GM12872 (cell line): ENCODE data around the gene SDK1.

Experiments
- TF ChIP-seq, protein P1 (sequence below): IDR thresholded peaks from 3 replicates; pipeline ENCODE4 v1.5.1; 2011; ENCODE audit warnings: low read depth, mild to moderate bottlenecking, low read length, moderate library complexity; ENCODE audit not compliant: insufficient read depth

The SDK1 gene

DNA sequence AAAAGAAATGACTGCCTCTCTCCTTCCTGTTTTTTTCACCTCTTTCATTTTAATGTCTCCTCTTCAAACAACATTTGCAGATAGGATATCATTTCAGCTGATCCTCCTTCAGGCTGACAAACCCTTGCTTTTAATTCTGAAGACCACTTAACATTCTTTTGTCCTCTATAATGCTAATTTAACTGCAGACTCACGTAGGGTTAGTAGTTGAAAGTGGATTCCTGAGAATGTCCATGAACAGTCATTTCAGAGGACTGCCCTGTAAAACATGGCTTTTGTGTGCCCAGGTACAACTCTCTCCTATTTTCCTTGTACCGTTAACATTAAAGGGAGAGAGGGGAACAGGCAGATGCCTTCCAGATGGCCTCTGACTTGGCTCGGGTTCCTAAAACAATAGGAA is 524.4 kb downstream of the SDK1 start:
- TF ChIP-seq, protein P1, sequence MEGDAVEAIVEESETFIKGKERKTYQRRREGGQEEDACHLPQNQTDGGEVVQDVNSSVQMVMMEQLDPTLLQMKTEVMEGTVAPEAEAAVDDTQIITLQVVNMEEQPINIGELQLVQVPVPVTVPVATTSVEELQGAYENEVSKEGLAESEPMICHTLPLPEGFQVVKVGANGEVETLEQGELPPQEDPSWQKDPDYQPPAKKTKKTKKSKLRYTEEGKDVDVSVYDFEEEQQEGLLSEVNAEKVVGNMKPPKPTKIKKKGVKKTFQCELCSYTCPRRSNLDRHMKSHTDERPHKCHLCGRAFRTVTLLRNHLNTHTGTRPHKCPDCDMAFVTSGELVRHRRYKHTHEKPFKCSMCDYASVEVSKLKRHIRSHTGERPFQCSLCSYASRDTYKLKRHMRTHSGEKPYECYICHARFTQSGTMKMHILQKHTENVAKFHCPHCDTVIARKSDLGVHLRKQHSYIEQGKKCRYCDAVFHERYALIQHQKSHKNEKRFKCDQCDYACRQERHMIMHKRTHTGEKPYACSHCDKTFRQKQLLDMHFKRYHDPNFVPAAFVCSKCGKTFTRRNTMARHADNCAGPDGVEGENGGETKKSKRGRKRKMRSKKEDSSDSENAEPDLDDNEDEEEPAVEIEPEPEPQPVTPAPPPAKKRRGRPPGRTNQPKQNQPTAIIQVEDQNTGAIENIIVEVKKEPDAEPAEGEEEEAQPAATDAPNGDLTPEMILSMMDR: no peak

DNA sequence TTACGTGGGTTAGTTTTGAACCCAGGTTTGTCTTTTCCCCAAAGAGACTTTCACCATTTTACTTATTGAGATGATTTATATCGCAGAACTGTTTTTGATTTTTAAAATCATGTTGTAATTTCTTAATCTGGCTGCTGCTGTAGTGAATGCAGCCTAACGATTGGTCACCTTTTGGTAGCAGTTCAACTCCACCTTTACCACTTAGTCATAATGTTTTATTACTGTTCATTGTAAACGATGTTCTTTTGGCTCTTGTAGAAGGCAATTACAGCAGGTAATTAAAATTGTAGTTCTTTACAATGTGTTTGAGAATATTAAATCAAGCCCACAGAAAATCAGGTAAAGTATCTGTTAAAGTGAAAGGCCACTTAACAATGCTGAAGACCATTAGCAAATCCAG is 531.1 kb downstream of the SDK1 start:
- TF ChIP-seq, protein P1: no peak

DNA sequence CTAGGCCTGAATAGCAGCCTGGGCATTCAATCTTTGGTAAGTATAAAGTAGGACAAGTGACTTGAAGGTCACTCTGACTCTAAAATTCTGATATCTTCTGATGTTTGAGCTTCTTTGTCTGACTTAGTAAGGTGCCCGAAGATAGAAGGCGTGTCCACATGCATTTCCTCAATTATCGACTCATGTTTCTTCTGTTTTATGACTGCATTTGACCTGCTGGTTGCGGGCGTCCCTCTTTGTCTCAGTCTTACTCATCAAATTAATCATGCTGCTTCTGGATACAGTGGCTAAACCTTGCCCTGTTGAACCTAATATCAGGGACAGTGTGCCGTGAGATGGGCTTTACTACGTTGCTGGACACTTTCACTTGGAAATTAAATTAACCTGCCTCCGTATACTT is 534.1 kb downstream of the SDK1 start:
- TF ChIP-seq, protein P1: no peak

DNA sequence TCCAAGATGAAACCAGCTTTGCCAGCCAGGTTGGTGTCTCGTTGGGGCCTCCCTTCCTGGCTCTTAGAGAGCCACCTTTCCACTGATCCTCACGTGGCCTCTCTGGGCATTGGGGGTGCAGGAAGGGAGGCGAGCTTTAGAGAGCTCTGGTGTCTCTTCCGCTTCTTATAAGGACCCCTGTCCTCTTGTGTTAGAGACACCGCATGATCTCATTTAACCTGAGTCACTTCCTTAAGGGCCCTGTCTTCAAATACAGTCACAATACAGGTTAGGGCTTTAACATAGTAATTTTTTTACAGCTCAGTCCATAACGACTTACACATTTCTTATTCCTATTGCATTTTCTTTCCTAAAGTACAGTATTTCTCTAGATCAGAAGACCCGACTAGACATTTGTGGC is 535.8 kb downstream of the SDK1 start:
- TF ChIP-seq, protein P1: no peak

DNA sequence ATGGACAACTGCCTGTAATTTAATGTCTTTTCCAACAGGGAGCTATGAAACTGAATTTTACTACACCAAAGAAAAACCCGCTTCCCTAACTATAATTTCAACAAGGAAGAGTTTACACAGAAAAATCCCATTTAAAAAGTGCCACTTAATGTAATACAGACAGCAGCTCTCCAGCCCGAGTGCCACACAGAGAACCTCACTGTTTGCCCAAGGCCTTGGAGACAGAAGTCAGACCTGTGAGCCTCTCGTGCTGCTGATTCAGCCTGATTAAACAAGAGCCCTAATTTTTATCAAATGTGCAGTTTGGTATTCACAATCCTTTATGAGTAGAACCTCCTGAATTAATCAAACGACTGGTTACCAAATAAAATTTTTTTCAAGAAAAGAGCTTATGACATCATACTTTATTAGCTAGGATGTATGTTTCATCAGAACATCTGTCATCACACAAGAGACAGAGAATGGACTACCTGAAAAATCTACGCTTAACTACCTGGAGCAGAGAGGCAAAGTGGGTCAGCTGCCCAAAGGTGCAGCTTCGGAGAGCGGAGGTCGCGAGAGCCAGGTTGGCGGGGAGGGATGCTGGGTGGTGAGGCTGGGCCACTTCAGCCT is 543.6 kb downstream of the SDK1 start:
- TF ChIP-seq, protein P1: no peak

DNA sequence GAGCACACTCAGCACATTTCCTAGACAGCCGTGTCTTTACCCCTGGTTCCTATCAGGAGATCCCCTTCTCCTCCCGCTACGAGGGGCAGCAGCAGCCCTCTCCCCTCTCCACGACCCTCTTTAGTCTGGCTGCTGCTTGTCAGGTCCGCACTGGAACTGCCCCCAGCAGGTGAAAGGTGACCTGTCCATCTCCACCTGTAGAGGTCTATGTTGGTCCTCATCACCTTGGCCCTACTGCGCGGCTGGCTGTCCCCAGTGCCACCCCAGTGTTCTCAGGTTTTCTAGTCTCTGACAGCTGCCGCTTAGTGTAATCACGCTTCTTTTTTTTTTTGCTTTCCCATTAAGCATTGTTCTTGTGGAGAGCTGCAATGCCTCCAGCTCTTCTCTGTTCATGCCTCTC is 545.7 kb downstream of the SDK1 start:
- TF ChIP-seq, protein P1: no peak

DNA sequence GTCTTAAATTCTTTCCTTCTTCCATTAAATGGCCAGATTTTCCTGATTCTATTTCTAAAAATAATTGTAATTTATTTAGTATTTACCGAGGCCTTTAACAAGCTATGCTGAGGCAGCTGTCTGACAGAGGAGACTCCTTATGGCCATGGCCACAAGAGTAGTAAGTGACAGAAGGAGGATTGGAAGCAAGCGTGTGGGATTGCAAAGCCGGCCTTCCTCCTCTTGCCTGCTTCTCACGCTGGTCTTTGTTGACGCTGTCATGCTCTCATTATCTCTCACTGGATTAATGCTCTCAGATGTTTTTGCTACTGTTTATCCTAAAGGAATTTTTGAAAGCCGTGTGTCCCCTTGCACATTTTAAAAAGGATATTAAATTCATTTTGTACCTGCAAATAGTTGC is 546.3 kb downstream of the SDK1 start:
- TF ChIP-seq, protein P1: no peak

DNA sequence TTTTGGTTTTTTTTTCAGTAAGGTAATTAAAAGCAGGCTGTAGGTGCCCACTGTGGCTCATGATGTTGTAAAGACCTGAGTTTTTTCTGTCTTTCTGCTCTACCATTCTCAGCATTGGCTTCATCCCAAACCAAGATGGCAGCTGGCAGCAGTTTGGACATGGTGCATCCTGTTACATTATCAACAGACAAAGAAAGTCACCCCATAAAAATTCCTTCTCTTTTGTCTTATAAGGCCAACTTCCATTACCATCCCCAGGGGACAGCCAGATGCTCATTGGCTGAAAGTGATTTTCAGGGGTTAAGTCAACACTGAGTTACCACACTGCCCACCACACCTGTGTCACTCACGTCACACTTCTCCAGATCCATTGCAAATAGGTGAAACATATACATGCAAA is 558.4 kb downstream of the SDK1 start:
- TF ChIP-seq, protein P1: no peak
